CD4-positive, alpha-beta T cell treated with Interleukin-6 at 100 ng/mL for 8 hours (primary cell): ENCODE data around the gene SLC44A1.
A peak's percentile ranks its signal among the peaks of the same experiment; 100 is the strongest.

Experiments
- DNase-seq: peaks from one replicate; pipeline ENCODE4 v3.0.0-alpha.2; 2020; ENCODE audit warnings: mixed read lengths, low spot score

Gene SLC44A1

GRCh38 chr9:105339849-105340248 is 95.4 kb downstream of the SLC44A1 start:
- DNase-seq = no peak

- DNase-seq = no peak
These were observed 97.1 kb downstream of the SLC44A1 start for GRCh38 chr9:105341434-105342146.

GRCh38 chr9:105342147-105342505 is 97.7 kb downstream of the SLC44A1 start:
- no peak for DNase-seq

GRCh38 chr9:105344283-105344682 is 99.8 kb downstream of the SLC44A1 start:
- no peak for DNase-seq

- DNase-seq = no peak
These were observed 101.2 kb downstream of the SLC44A1 start for GRCh38 chr9:105345626-105346025.

GRCh38 chr9:105346273-105346672 is 101.8 kb downstream of the SLC44A1 start:
- no peak for DNase-seq

GRCh38 chr9:105354448-105354847 is 110.0 kb downstream of the SLC44A1 start:
- DNase-seq = no peak

- DNase-seq = no peak
These were observed 111.3 kb downstream of the SLC44A1 start for GRCh38 chr9:105355781-105356180.

- no peak for DNase-seq
These were observed 113.5 kb downstream of the SLC44A1 start for GRCh38 chr9:105357937-105358336.

GRCh38 chr9:105359892-105360291 is 115.4 kb downstream of the SLC44A1 start:
- no peak for DNase-seq

- DNase-seq = no peak
These were observed 115.9 kb downstream of the SLC44A1 start for GRCh38 chr9:105360344-105360743.

- no peak for DNase-seq
These were observed 117.4 kb downstream of the SLC44A1 start for GRCh38 chr9:105361873-105362272.

GRCh38 chr9:105362470-105362869 is 118.0 kb downstream of the SLC44A1 start:
- no peak for DNase-seq

- DNase-seq = no peak
These were observed 119.4 kb downstream of the SLC44A1 start for GRCh38 chr9:105363837-105364236.

GRCh38 chr9:105369911-105370310 is 125.5 kb downstream of the SLC44A1 start:
- DNase-seq = no peak

- DNase-seq = no peak
These were observed 129.3 kb downstream of the SLC44A1 start for GRCh38 chr9:105373723-105374122.

GRCh38 chr9:105375323-105375722 is 130.9 kb downstream of the SLC44A1 start:
- no peak for DNase-seq

- no peak for DNase-seq
These were observed 132.4 kb downstream of the SLC44A1 start for GRCh38 chr9:105376893-105377292.

GRCh38 chr9:105385381-105385985 is 141.0 kb downstream of the SLC44A1 start:
- peak; percentile 26 for DNase-seq

- DNase-seq = no peak
These were observed 145.3 kb downstream of the SLC44A1 start for GRCh38 chr9:105389796-105390195.

- no peak for DNase-seq
These were observed 146.4 kb downstream of the SLC44A1 start for GRCh38 chr9:105390871-105391270.

- no peak for DNase-seq
These were observed 146.8 kb downstream of the SLC44A1 start for GRCh38 chr9:105391288-105391687.

- DNase-seq = no peak
These were observed 148.1 kb downstream of the SLC44A1 start for GRCh38 chr9:105392531-105392930.
